Keratinocyte (primary cell): ENCODE data around the gene CENPS. TPM values are rescaled to one million over a fixed set of nuclear protein-coding genes. Genes with fewer than 3 reads are reported as not detected.

ENCODE experiments used
- DNase-seq: peaks from one replicate; pipeline ENCODE4 v3.0.0-alpha.2; 2011; ENCODE audit warnings: low read depth, missing footprints, low spot score
- FAIRE-seq: peaks from 2 replicates; lab custom pipeline; 2011; peaks lifted over from hg19 to GRCh38; lab: Jason Lieb, UNC
- H2AFZ ChIP-seq: 2 replicates; pipeline ENCODE4 v1.6.0; 2012; ENCODE audit warnings: low read length, control low read depth, inconsistent platforms; ENCODE audit not compliant: control insufficient read depth
- H3K27ac ChIP-seq: 2 replicates; pipeline ENCODE4 v1.5.1; 2011; ENCODE audit warnings: low read length; ENCODE audit not compliant: control insufficient read depth, insufficient read depth
- H3K27me3 ChIP-seq: 3 replicates; pipeline ENCODE4 v1.6.0; 2011; ENCODE audit warnings: low read length; ENCODE audit not compliant: control insufficient read depth, insufficient read depth; ENCODE audit errors: extremely low read depth
- H3K36me3 ChIP-seq, 2 experiments: 2 replicates in 1 of 2; 3 replicates in 1 of 2; pipeline ENCODE4 v1.5.1; 2011; ENCODE audit warnings: low read length in 2 of 2, mild to moderate bottlenecking in 1 of 2; ENCODE audit not compliant: control insufficient read depth in 2 of 2, insufficient read depth in 2 of 2; ENCODE audit errors: extremely low read depth in 1 of 2
- H3K4me1 ChIP-seq: 3 replicates; pipeline ENCODE4 v1.5.1; 2011; ENCODE audit warnings: low read length; ENCODE audit not compliant: control insufficient read depth, insufficient read depth; ENCODE audit errors: extremely low read depth
- H3K4me2 ChIP-seq: 3 replicates; pipeline ENCODE4 v1.6.0; 2011; ENCODE audit warnings: low read depth, low read length; ENCODE audit not compliant: control insufficient read depth, insufficient read depth; ENCODE audit errors: extremely low read depth
- H3K4me3 ChIP-seq, 3 experiments: fragments of 200-600 bp in 1 of 3; sonication (generic) in 1 of 3; 2 replicates in 2 of 3; 3 replicates in 1 of 3; pipeline ENCODE4 v1.5.1; 2011 to 2016; ENCODE audit warnings: low read length in 3 of 3, mild to moderate bottlenecking in 3 of 3, control low read depth in 2 of 3, inconsistent platforms in 1 of 3, low read depth in 1 of 3, mixed read lengths in 1 of 3, mixed run types in 1 of 3, moderate library complexity in 1 of 3; ENCODE audit not compliant: control insufficient read depth in 2 of 3, insufficient read depth in 2 of 3; ENCODE audit errors: extremely low read depth in 1 of 3
- H3K79me2 ChIP-seq: 2 replicates; pipeline ENCODE4 v1.6.0; 2012; ENCODE audit warnings: low read length; ENCODE audit not compliant: control insufficient read depth, insufficient read depth
- H3K9ac ChIP-seq: 3 replicates; pipeline ENCODE4 v1.6.0; 2011; ENCODE audit warnings: low read length; ENCODE audit not compliant: control insufficient read depth, insufficient read depth; ENCODE audit errors: extremely low read depth
- H3K9me1 ChIP-seq: 3 replicates; pipeline ENCODE4 v1.6.0; 2011; ENCODE audit warnings: low read length; ENCODE audit not compliant: control insufficient read depth, insufficient read depth; ENCODE audit errors: extremely low read depth
- H3K9me3 ChIP-seq: 2 replicates; pipeline ENCODE4 v1.5.1; 2012; ENCODE audit warnings: low read depth, low read length; ENCODE audit not compliant: control insufficient read depth
- H4K20me1 ChIP-seq: 3 replicates; pipeline ENCODE4 v1.6.0; 2011; ENCODE audit warnings: low read length; ENCODE audit not compliant: control insufficient read depth, insufficient read depth; ENCODE audit errors: extremely low read depth
- EZH2 ChIP-seq: IDR thresholded peaks from one replicate; pipeline ENCODE4 v1.6.1; 2012; ENCODE audit warnings: inconsistent platforms, mild to moderate bottlenecking, low read length, moderate library complexity
- dilution Hi-C: fragments of 300-500 bp; cut with MboI; formaldehyde crosslinking; loops from one replicate; pipeline ENCODE4 v1.7.0; 2020; ENCODE audit warnings: low sequenced_read_pairs; ENCODE audit not compliant: extremely low pct_ligation_motif_present
- polyA plus RNA-seq, 5 experiments: library from polyadenylated mRNA; depleted of rRNA in 3 of 5; stranded (reverse) in 3 of 5; stranded (forward) in 1 of 5; unstranded in 1 of 5; fragments of >200 nt; gene quantifications; 1 replicate in 1 of 5; 2 replicates in 3 of 5; 3 replicates in 1 of 5; pipeline versions ENCODE4 v1.2.1 to v1.2.3, GENCODE V29; 2011 to 2012; ENCODE audit warnings: missing spikeins in 2 of 5, low read depth in 1 of 5, low replicate concordance in 1 of 5
- TF ChIP-seq, protein P1 (sequence below), 3 experiments: IDR thresholded peaks in 1 of 3; conservative IDR thresholded peaks in 1 of 3; optimal IDR thresholded peaks in 1 of 3; 2 replicates in 2 of 3; 3 replicates in 1 of 3; pipeline versions ENCODE3 to v1.5.1; 2011; ENCODE audit warnings: low read length in 3 of 3, mild to moderate bottlenecking in 3 of 3, moderate library complexity in 2 of 3, control low read depth in 1 of 3, inconsistent platforms in 1 of 3; ENCODE audit not compliant: insufficient read depth in 2 of 3; ENCODE audit errors: extremely low read depth in 1 of 3

The CENPS gene
- polyA plus RNA-seq, 1 donor (not counting 4 experiments of a cell fraction or from before 2014, with no cell fraction given) = 10.3 TPM

DNA sequence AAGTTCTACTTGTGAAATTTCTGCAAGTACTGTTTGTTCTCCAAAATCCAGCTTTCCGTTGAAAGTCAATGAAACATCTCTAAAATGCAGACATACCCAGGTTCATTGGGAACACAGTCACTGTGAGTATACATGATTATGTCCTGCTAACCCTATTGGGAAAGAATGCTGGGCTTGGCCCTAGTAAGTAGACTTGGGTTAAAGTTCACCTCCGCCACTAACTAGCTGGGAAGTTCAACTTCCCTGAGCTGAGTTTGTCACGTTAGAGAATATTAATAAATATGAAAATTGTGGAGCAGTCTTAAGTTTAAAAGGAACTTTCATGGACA, 41.9 kb upstream of the CENPS start:
- Histone ChIP-seq H3K79me2 (no peaks in the 10 kb centered on the region), H3K9me1 (no peaks in the 10 kb centered on the region), H3K4me2 (peak overlapping the region; percentile 85), H4K20me1 (no peaks in the 10 kb centered on the region), H3K27ac (no peak overlapping the region), H3K9ac (no peak overlapping the region), H3K4me1 (peaks cover 14% of the 10 kb centered on the region), H3K9me3 (no peaks in the 10 kb centered on the region), H3K4me3 (no peak overlapping the region), H3K27me3 (no peaks in the 10 kb centered on the region), H2AFZ (no peak overlapping the region), H3K36me3 (no peaks in the 10 kb centered on the region)
- DNase-seq = no peak
- dilution Hi-C loops = no loop called here
- no peak for FAIRE-seq
- TF ChIP-seq, protein P1, sequence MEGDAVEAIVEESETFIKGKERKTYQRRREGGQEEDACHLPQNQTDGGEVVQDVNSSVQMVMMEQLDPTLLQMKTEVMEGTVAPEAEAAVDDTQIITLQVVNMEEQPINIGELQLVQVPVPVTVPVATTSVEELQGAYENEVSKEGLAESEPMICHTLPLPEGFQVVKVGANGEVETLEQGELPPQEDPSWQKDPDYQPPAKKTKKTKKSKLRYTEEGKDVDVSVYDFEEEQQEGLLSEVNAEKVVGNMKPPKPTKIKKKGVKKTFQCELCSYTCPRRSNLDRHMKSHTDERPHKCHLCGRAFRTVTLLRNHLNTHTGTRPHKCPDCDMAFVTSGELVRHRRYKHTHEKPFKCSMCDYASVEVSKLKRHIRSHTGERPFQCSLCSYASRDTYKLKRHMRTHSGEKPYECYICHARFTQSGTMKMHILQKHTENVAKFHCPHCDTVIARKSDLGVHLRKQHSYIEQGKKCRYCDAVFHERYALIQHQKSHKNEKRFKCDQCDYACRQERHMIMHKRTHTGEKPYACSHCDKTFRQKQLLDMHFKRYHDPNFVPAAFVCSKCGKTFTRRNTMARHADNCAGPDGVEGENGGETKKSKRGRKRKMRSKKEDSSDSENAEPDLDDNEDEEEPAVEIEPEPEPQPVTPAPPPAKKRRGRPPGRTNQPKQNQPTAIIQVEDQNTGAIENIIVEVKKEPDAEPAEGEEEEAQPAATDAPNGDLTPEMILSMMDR (optimal IDR thresholded peaks at IDR 0.05 in 1 of 3, IDR thresholded peaks at IDR 0.05 in 1 of 3, conservative IDR thresholded peaks at IDR 0.05 in 1 of 3; ENCODE audit: extremely low read depth in 1 of 3, insufficient read depth in 2 of 3, low read length in 3 of 3) = no peak
- no peak for TF ChIP-seq EZH2

DNA sequence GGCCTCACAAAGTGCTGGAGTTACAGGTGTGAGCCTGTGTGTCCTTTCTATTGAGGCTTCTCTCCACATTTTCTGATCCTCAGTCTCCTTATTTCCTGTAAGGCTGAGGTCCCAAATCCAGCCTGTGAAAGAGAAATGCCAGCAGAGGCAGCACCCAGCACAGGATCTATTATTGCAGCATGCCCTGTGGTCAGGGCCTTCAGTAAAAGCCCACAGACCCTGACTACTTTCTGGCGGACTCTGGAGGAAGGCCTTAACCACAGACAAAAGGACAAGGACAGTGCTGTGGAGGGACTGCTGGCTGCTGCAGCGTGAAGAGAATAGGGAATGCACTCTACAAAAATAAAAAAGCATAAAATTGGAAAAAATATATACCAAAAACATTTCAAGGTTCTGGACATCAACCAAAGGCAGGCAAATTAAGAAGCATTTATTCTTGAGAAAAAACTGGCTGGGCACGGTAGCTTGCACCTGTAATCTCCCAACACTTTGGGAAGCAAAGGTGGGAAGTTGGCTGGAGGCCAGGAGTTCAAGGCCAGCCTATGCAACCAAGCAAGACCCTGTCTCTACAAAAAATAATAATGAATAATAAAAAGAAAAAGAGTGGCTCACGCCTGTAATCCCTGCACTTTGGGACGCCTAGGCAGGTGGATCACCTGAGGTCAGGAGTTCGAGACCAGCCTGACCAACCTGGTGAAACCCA, 40.8 kb upstream of the CENPS start:
- no peaks in the 10 kb centered on the region for H3K9me3 ChIP-seq
- H3K9ac ChIP-seq = no peak overlapping the region
- peaks cover 14% of the 10 kb centered on the region for H3K4me1 ChIP-seq
- H3K27me3 ChIP-seq = no peaks in the 10 kb centered on the region
- no peak for TF ChIP-seq EZH2
- TF ChIP-seq, protein P1 (optimal IDR thresholded peaks at IDR 0.05 in 1 of 3, IDR thresholded peaks at IDR 0.05 in 1 of 3, conservative IDR thresholded peaks at IDR 0.05 in 1 of 3; ENCODE audit: extremely low read depth in 1 of 3, insufficient read depth in 2 of 3, low read length in 3 of 3) = no peak
- no peak for DNase-seq
- dilution Hi-C loops = no loop called here
- no peaks in the 10 kb centered on the region for H3K79me2 ChIP-seq
- no peak for FAIRE-seq
- no peaks in the 10 kb centered on the region for H4K20me1 ChIP-seq
- no peaks in the 10 kb centered on the region for H3K36me3 ChIP-seq
- no peaks in the 10 kb centered on the region for H3K9me1 ChIP-seq
- no peak overlapping the region for H3K4me3 ChIP-seq
- no peak overlapping the region for H3K4me2 ChIP-seq
- no peak overlapping the region for H3K27ac ChIP-seq
- H2AFZ ChIP-seq = no peak overlapping the region
